Measurements from ENCODE around the gene SH3RF2. TPM values are rescaled to one million over a fixed set of nuclear protein-coding genes. Genes with fewer than 3 reads are reported as not detected.
A peak's percentile ranks its signal among the peaks of the same experiment; 100 is the strongest.

The SH3RF2 gene
- total RNA-seq, 4 donors from 2014 or later, result 67.9 to 172 (median 96.3) TPM

GRCh38 chr5:145982572-145983318 is 46.4 kb downstream of the SH3RF2 start:
- 61 to 79% methylated on average over 3 of the region's 3 CpGs for WGBS, 2 donors (ENCODE audit: low coverage in 1 of 2)
- no peaks in the 10 kb centered on the region for H3K36me3 ChIP-seq
- no peak overlapping the region for H3K4me3 ChIP-seq
- H3K9me3 ChIP-seq, result no peaks in the 10 kb centered on the region
- peak overlapping the region in 1 of 4 donors; percentile 1 for H3K27ac ChIP-seq
- no peak for DNase-seq
- intact Hi-C loops (cut with DNase I; ENCODE audit: low total_unique reads) (no loop called here), in situ Hi-C loops (cut with MboI; ENCODE audit: low pct_ligation_motif_present in 1 of 4, low pct_unique_long_range_greater_than_20kb in 1 of 4, low sequenced_read_pairs in 3 of 4) (no loop called here)
- TF ChIP-seq POLR2A (IDR thresholded peaks at IDR 0.05) (no peak), POLR2AphosphoS5 (IDR thresholded peaks at IDR 0.05) (no peak), EP300 (IDR thresholded peaks at IDR 0.05; ENCODE audit: low read depth) (no peak)
- TF ChIP-seq, protein P1, sequence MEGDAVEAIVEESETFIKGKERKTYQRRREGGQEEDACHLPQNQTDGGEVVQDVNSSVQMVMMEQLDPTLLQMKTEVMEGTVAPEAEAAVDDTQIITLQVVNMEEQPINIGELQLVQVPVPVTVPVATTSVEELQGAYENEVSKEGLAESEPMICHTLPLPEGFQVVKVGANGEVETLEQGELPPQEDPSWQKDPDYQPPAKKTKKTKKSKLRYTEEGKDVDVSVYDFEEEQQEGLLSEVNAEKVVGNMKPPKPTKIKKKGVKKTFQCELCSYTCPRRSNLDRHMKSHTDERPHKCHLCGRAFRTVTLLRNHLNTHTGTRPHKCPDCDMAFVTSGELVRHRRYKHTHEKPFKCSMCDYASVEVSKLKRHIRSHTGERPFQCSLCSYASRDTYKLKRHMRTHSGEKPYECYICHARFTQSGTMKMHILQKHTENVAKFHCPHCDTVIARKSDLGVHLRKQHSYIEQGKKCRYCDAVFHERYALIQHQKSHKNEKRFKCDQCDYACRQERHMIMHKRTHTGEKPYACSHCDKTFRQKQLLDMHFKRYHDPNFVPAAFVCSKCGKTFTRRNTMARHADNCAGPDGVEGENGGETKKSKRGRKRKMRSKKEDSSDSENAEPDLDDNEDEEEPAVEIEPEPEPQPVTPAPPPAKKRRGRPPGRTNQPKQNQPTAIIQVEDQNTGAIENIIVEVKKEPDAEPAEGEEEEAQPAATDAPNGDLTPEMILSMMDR (IDR thresholded peaks at IDR 0.05), result no peak
- H3K4me1 ChIP-seq, result peaks cover 8 to 57% (median 29%) of the 10 kb centered on the region in 4 donors
- no peaks in the 10 kb centered on the region for H3K27me3 ChIP-seq

DNA sequence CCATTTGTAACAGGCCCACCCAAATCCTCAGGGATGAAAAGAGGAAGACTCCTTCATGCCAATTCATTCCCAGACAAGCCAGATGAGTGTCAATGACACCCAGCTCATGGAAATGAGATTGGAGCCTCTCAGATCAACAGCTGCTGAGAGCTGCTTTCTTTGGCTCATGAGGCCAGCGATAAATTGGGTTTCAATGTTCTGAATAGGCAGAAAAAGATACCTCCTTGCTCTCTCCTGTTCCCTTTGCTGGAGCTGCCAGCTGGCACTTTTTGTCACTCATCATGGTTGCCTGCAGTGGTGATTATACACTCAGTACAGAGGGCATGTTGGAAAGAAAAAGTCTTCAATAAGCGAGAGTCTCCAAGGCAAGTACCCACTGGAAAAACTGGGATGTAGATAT is 47.1 kb downstream of the SH3RF2 start:
- H3K4me1 ChIP-seq, result peaks cover 5 to 55% (median 26%) of the 10 kb centered on the region in 4 donors
- no peak overlapping the region for H3K4me3 ChIP-seq
- no peaks in the 10 kb centered on the region for H3K36me3 ChIP-seq
- intact Hi-C loops (cut with DNase I; ENCODE audit: low total_unique reads) (no loop called here), in situ Hi-C loops (cut with MboI; ENCODE audit: low pct_ligation_motif_present in 1 of 4, low pct_unique_long_range_greater_than_20kb in 1 of 4, low sequenced_read_pairs in 3 of 4) (no loop called here)
- TF ChIP-seq POLR2A (IDR thresholded peaks at IDR 0.05) (no peak), POLR2AphosphoS5 (IDR thresholded peaks at IDR 0.05) (no peak), EP300 (IDR thresholded peaks at IDR 0.05; ENCODE audit: low read depth) (no peak)
- TF ChIP-seq, protein P1 (IDR thresholded peaks at IDR 0.05), result no peak
- H3K27me3 ChIP-seq, result no peaks in the 10 kb centered on the region
- DNase-seq, result no peak
- no peak overlapping the region for H3K27ac ChIP-seq
- 98% methylated on average over 2 of the region's 2 CpGs; no CpG with 5 or more reads in 1 of the 2 donors for WGBS, 2 donors (ENCODE audit: low coverage in 1 of 2)
- no peaks in the 10 kb centered on the region for H3K9me3 ChIP-seq

- no peak for DNase-seq
- H3K27ac ChIP-seq, result no peak overlapping the region
- H3K9me3 ChIP-seq, result no peaks in the 10 kb centered on the region
- WGBS, 2 donors (ENCODE audit: low coverage in 1 of 2), result 73 to 92% methylated on average over 2 of the region's 2 CpGs
- H3K27me3 ChIP-seq, result no peaks in the 10 kb centered on the region
- intact Hi-C loops (cut with DNase I; ENCODE audit: low total_unique reads), result no loop called here
- H3K36me3 ChIP-seq, result no peaks in the 10 kb centered on the region
- no peak for TF ChIP-seq POLR2AphosphoS5 (IDR thresholded peaks at IDR 0.05)
- TF ChIP-seq POLR2A (IDR thresholded peaks at IDR 0.05), result no peak
- TF ChIP-seq, protein P1 (IDR thresholded peaks at IDR 0.05), result no peak
- no peak for TF ChIP-seq EP300 (IDR thresholded peaks at IDR 0.05; ENCODE audit: low read depth)
- H3K4me3 ChIP-seq, result no peak overlapping the region
- in situ Hi-C loops (cut with MboI; ENCODE audit: low pct_ligation_motif_present in 1 of 4, low pct_unique_long_range_greater_than_20kb in 1 of 4, low sequenced_read_pairs in 3 of 4), result no loop called here
- H3K4me1 ChIP-seq, result peaks cover 5 to 50% (median 28%) of the 10 kb centered on the region in 4 donors
Observed at GRCh38 chr5:145984072-145984471, 47.7 kb downstream of the SH3RF2 start.

GRCh38 chr5:145987856-145988255 is 51.5 kb downstream of the SH3RF2 start:
- Histone ChIP-seq H3K27ac (peak overlapping the region in 2 of 4 donors; percentile 21 to 30), H3K36me3 (no peaks in the 10 kb centered on the region), H3K9me3 (no peaks in the 10 kb centered on the region), H3K4me3 (no peak overlapping the region), H3K4me1 (peaks cover 3 to 37% (median 13%) of the 10 kb centered on the region in 4 donors), H3K27me3 (no peaks in the 10 kb centered on the region)
- TF ChIP-seq POLR2A (IDR thresholded peaks at IDR 0.05) (no peak), POLR2AphosphoS5 (IDR thresholded peaks at IDR 0.05) (no peak), EP300 (IDR thresholded peaks at IDR 0.05; ENCODE audit: low read depth) (no peak)
- TF ChIP-seq, protein P1 (IDR thresholded peaks at IDR 0.05), result no peak
- 11 to 52% methylated on average over 1 of the region's 1 CpG for WGBS, 2 donors (ENCODE audit: low coverage in 1 of 2)
- in situ Hi-C loops (cut with MboI; ENCODE audit: low pct_ligation_motif_present in 1 of 4, low pct_unique_long_range_greater_than_20kb in 1 of 4, low sequenced_read_pairs in 3 of 4) (no loop called here), intact Hi-C loops (cut with DNase I; ENCODE audit: low total_unique reads) (no loop called here)
- DNase-seq, result no peak
